HepG2 (cell line): Measurements from ENCODE around the gene TOP1.

ENCODE experiments used
- ELF1 ChIP-seq: sonication (generic); formaldehyde crosslinking; IDR thresholded peaks from 2 replicates; pipeline ENCODE4 v1.4.0; 2020; ENCODE audit warnings: missing genetic modification reagents
- FOXP1 ChIP-seq, 2 experiments: fragments of 450-650 bp in 1 of 2; IDR thresholded peaks; 2 replicates each; pipeline ENCODE4 v1.6.1; 2017 to 2018; ENCODE audit warnings: antibody characterized with exemption in 1 of 2
- GATA4 ChIP-seq: sonication (generic); IDR thresholded peaks from 2 replicates; pipeline ENCODE4 v1.6.1; 2016; ENCODE audit warnings: antibody characterized with exemption, low read depth, borderline replicate concordance
- HCFC1 ChIP-seq: fragments of 150-350 bp; IDR thresholded peaks from 2 replicates; pipeline ENCODE4 v1.6.1; 2014; ENCODE audit warnings: low read depth, low read length
- HMG20A ChIP-seq: IDR thresholded peaks from 2 replicates; pipeline ENCODE4 v1.6.1; 2016; ENCODE audit warnings: borderline replicate concordance
- ISL2 ChIP-seq: sonication (generic); formaldehyde crosslinking; IDR thresholded peaks from 2 replicates; pipeline ENCODE4 v1.5.0; 2020; ENCODE audit warnings: missing genetic modification reagents
- KDM6A ChIP-seq: IDR thresholded peaks from 2 replicates; pipeline ENCODE4 v1.6.1; 2016; ENCODE audit warnings: low read depth
- U2AF1 ChIP-seq: fragments of 200-400 bp; formaldehyde crosslinking; optimal IDR thresholded peaks from 2 replicates; pipeline ENCODE3; 2017; ENCODE audit warnings: mild to moderate bottlenecking, low read depth, low read length
- ZBTB1 ChIP-seq: sonication (generic); formaldehyde crosslinking; IDR thresholded peaks from 2 replicates; pipeline ENCODE4 v1.4.0; 2020; ENCODE audit warnings: missing genetic modification reagents, borderline replicate concordance
- ZNF101 ChIP-seq: sonication (generic); formaldehyde crosslinking; IDR thresholded peaks from 2 replicates; pipeline ENCODE4 v1.4.0; 2020; ENCODE audit warnings: mild to moderate bottlenecking, low read depth, missing genetic modification reagents, borderline replicate concordance
- ZNF232 ChIP-seq: sonication (generic); formaldehyde crosslinking; IDR thresholded peaks from 2 replicates; pipeline ENCODE4 v1.4.0; 2020; ENCODE audit warnings: missing genetic modification reagents, borderline replicate concordance
- TF ChIP-seq, protein P1 (sequence below): sonication (generic); formaldehyde crosslinking; IDR thresholded peaks from 2 replicates; pipeline ENCODE4 v1.5.0; 2020; ENCODE audit warnings: mild to moderate bottlenecking, missing genetic modification reagents, moderate library complexity
- TF ChIP-seq, protein P2 (sequence below): sonication (generic); formaldehyde crosslinking; IDR thresholded peaks from 2 replicates; pipeline ENCODE4 v1.8.1; 2023; ENCODE audit warnings: missing genetic modification reagents, inconsistent platforms, borderline replicate concordance
- TF ChIP-seq, protein P3 (sequence below): sonication (generic); formaldehyde crosslinking; IDR thresholded peaks from 2 replicates; pipeline ENCODE4 v1.9.0; 2021; ENCODE audit warnings: missing genetic modification reagents, borderline replicate concordance

DNA sequence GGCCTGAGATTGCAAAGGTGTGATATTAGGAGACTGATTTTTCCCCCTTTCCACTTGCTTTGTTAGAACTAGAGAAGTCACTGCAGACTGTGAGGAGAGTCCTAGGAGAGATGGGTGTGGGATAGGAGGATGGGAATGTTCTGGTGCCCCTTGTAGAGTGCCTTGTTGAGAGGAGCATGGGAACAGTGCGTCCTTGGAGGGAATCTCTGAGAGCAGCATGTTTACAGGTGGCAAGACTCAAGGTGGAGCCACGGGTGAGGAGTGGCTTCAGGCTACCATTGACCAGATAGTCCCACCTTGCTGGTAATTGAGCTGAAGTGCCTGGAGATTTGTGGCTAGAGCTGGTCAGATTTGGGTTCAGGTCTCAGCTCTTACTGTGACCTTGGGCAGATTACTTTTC is 114.7 kb downstream of the TOP1 start:
- TF ChIP-seq, protein P1, sequence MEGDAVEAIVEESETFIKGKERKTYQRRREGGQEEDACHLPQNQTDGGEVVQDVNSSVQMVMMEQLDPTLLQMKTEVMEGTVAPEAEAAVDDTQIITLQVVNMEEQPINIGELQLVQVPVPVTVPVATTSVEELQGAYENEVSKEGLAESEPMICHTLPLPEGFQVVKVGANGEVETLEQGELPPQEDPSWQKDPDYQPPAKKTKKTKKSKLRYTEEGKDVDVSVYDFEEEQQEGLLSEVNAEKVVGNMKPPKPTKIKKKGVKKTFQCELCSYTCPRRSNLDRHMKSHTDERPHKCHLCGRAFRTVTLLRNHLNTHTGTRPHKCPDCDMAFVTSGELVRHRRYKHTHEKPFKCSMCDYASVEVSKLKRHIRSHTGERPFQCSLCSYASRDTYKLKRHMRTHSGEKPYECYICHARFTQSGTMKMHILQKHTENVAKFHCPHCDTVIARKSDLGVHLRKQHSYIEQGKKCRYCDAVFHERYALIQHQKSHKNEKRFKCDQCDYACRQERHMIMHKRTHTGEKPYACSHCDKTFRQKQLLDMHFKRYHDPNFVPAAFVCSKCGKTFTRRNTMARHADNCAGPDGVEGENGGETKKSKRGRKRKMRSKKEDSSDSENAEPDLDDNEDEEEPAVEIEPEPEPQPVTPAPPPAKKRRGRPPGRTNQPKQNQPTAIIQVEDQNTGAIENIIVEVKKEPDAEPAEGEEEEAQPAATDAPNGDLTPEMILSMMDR (CRISPR knock-in tag): no peak
- TF ChIP-seq GATA4 (no peak), FOXP1 (IDR thresholded peaks at IDR 0.05) (no peak), FOXP1 (CRISPR knock-in tag; IDR thresholded peaks at IDR 0.05) (no peak), ZBTB1 (CRISPR knock-in tag) (no peak), U2AF1 (no peak), KDM6A (no peak), ISL2 (CRISPR knock-in tag) (no peak), ZNF101 (CRISPR knock-in tag) (no peak), ZNF232 (CRISPR knock-in tag) (no peak), ELF1 (CRISPR knock-in tag) (no peak), HCFC1 (no peak), HMG20A (CRISPR knock-in tag) (no peak)
- TF ChIP-seq, protein P2, sequence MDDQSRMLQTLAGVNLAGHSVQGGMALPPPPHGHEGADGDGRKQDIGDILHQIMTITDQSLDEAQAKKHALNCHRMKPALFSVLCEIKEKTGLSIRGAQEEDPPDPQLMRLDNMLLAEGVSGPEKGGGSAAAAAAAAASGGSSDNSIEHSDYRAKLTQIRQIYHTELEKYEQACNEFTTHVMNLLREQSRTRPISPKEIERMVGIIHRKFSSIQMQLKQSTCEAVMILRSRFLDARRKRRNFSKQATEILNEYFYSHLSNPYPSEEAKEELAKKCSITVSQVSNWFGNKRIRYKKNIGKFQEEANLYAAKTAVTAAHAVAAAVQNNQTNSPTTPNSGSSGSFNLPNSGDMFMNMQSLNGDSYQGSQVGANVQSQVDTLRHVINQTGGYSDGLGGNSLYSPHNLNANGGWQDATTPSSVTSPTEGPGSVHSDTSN (CRISPR knock-in tag): no peak
- TF ChIP-seq, protein P3, sequence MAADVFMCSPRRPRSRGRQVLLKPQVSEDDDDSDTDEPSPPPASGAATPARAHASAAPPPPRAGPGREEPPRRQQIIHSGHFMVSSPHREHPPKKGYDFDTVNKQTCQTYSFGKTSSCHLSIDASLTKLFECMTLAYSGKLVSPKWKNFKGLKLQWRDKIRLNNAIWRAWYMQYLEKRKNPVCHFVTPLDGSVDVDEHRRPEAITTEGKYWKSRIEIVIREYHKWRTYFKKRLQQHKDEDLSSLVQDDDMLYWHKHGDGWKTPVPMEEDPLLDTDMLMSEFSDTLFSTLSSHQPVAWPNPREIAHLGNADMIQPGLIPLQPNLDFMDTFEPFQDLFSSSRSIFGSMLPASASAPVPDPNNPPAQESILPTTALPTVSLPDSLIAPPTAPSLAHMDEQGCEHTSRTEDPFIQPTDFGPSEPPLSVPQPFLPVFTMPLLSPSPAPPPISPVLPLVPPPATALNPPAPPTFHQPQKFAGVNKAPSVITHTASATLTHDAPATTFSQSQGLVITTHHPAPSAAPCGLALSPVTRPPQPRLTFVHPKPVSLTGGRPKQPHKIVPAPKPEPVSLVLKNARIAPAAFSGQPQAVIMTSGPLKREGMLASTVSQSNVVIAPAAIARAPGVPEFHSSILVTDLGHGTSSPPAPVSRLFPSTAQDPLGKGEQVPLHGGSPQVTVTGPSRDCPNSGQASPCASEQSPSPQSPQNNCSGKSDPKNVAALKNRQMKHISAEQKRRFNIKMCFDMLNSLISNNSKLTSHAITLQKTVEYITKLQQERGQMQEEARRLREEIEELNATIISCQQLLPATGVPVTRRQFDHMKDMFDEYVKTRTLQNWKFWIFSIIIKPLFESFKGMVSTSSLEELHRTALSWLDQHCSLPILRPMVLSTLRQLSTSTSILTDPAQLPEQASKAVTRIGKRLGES: no peak
